ENCODE data around the gene ASF1B.

Gene ASF1B

GRCh38 chr19:14080887-14081796 is 55.2 kb downstream of the ASF1B start:
- DNase-seq: peak; percentile 99

- DNase-seq: no peak
Measured at GRCh38 chr19:14078411-14078810, 58.0 kb downstream of the ASF1B start.

- peak; percentile 39 for DNase-seq
Measured at GRCh38 chr19:14073925-14074838, 62.2 kb downstream of the ASF1B start.

- DNase-seq: peak; percentile 88
Measured at GRCh38 chr19:14073261-14073924, 63.0 kb downstream of the ASF1B start.

- peak; percentile 92 for DNase-seq
Measured at GRCh38 chr19:14072535-14073260, 63.7 kb downstream of the ASF1B start, which contains the start of gene MISP3. Gene MISP3 (plus strand): TSS chr19:14072786. CDS start chr19:14073310, 524 bp downstream.

- no peak for DNase-seq
Measured at GRCh38 chr19:14070268-14071050, 65.9 kb downstream of the ASF1B start.

All from RPMI8226 (cell line).